HL-60 (cell line): ENCODE results near the gene TMEM239.

ENCODE experiments used
- DNase-seq, 2 experiments: peaks; one replicate each; pipeline ENCODE4 v3.0.0-alpha.2; 2010 to 2020; ENCODE audit warnings: low read depth in 1 of 2, low spot score in 1 of 2
- H3K27ac ChIP-seq: fragments of 250-450 bp; sonication (Bioruptor Pico); replicated peaks from 2 replicates; pipeline ENCODE4 v1.5.1; 2020; ENCODE audit warnings: mild to moderate bottlenecking, moderate library complexity
- H3K27me3 ChIP-seq: fragments of 250-450 bp; sonication (Bioruptor Pico); 2 replicates; pipeline ENCODE4 v1.5.1; 2021; ENCODE audit warnings: mild to moderate bottlenecking, moderate library complexity; ENCODE audit not compliant: insufficient read depth, poor library complexity, severe bottlenecking
- H3K4me3 ChIP-seq: replicated peaks from 2 replicates; pipeline ENCODE4 v1.5.1; 2011; ENCODE audit warnings: mild to moderate bottlenecking, control low read depth, low read length; ENCODE audit not compliant: insufficient read depth
- CTCF ChIP-seq: IDR thresholded peaks from one replicate; pipeline ENCODE4 v1.5.1; 2011; ENCODE audit warnings: low read length, control low read depth, inconsistent platforms; ENCODE audit not compliant: insufficient read depth
- GABPA ChIP-seq: IDR thresholded peaks from 2 replicates; pipeline ENCODE4 v1.6.1; 2012; ENCODE audit warnings: low read depth
- POLR2AphosphoS5 ChIP-seq: IDR thresholded peaks from 2 replicates; pipeline ENCODE4 v1.6.1; 2012; ENCODE audit warnings: low read depth
- SPI1 ChIP-seq: IDR thresholded peaks from 2 replicates; pipeline ENCODE4 v1.6.1; 2012; ENCODE audit warnings: low read depth, mild to moderate bottlenecking, borderline replicate concordance
- TF ChIP-seq, protein P1 (sequence below): IDR thresholded peaks from 2 replicates; pipeline ENCODE4 v1.6.1; 2012; ENCODE audit warnings: low read depth; ENCODE audit not compliant: insufficient replicate concordance

The TMEM239 gene

DNA sequence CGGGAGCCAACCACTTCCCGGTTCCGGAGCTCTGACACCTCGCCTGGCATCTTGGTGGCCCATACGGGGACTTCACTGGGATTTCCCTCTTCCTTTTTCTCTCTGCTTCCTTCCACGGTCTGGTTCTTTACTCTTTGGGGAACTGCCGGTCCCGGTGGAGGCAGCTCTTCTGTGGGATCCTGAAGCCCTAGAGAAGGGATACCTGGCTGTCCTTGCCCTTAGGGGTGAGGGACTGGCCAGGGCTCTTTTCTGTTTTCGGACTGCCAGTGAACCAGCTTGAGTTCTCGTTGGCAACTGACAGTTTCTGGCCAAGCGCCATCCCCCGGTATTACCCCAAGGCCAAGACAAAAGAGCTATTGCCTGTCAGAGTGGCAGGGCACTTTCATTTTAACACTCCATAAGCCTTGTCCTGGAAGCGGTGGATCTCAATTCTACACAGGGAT lies 14.9 kb upstream of the TMEM239 start:
- Histone ChIP-seq H3K4me3 (peak overlapping the region; percentile 44), H3K27me3 (peaks cover 42% of the 10 kb centered on the region), H3K27ac (no peak overlapping the region)
- TF ChIP-seq POLR2AphosphoS5 = no peak
- no peak for TF ChIP-seq SPI1
- no peak for TF ChIP-seq GABPA
- no peak for TF ChIP-seq CTCF
- TF ChIP-seq, protein P1, sequence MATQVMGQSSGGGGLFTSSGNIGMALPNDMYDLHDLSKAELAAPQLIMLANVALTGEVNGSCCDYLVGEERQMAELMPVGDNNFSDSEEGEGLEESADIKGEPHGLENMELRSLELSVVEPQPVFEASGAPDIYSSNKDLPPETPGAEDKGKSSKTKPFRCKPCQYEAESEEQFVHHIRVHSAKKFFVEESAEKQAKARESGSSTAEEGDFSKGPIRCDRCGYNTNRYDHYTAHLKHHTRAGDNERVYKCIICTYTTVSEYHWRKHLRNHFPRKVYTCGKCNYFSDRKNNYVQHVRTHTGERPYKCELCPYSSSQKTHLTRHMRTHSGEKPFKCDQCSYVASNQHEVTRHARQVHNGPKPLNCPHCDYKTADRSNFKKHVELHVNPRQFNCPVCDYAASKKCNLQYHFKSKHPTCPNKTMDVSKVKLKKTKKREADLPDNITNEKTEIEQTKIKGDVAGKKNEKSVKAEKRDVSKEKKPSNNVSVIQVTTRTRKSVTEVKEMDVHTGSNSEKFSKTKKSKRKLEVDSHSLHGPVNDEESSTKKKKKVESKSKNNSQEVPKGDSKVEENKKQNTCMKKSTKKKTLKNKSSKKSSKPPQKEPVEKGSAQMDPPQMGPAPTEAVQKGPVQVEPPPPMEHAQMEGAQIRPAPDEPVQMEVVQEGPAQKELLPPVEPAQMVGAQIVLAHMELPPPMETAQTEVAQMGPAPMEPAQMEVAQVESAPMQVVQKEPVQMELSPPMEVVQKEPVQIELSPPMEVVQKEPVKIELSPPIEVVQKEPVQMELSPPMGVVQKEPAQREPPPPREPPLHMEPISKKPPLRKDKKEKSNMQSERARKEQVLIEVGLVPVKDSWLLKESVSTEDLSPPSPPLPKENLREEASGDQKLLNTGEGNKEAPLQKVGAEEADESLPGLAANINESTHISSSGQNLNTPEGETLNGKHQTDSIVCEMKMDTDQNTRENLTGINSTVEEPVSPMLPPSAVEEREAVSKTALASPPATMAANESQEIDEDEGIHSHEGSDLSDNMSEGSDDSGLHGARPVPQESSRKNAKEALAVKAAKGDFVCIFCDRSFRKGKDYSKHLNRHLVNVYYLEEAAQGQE = no peak
- no peak for DNase-seq

- no peak for TF ChIP-seq GABPA
- no peak for TF ChIP-seq POLR2AphosphoS5
- TF ChIP-seq CTCF = no peak
- TF ChIP-seq, protein P1 = no peak
- TF ChIP-seq SPI1 = no peak
- Histone ChIP-seq H3K27me3 (peaks cover 42% of the 10 kb centered on the region), H3K4me3 (no peak overlapping the region), H3K27ac (no peak overlapping the region)
- no peak for DNase-seq
Observed at GRCh38 chr20:2804041-2804828, 11.9 kb upstream of the TMEM239 start.

GRCh38 chr20:2804852-2805688 lies 11.1 kb upstream of the TMEM239 start:
- TF ChIP-seq SPI1 (no peak), POLR2AphosphoS5 (no peak), GABPA (no peak), CTCF (no peak)
- TF ChIP-seq, protein P1 = no peak
- DNase-seq = peak in 1 of 2 experiments; percentile 18
- Histone ChIP-seq H3K27ac (no peak overlapping the region), H3K4me3 (no peak overlapping the region), H3K27me3 (peaks cover 33% of the 10 kb centered on the region)
